SK-N-SH treated with all-trans-retinoic acid at 6 μM for 48 hours (cell line): Measurements from ENCODE around the gene FAAH2.
"Not testable (repeated sequence)": the region's sequence is repeated elsewhere in the genome, so short reads cannot be mapped to it uniquely, and the experiment has no call there.

Source experiments
- ATAC-seq: fragments of 200-7000 bp; cut with Tn5 transposase; 3 replicates; pipeline ENCODE4 v1.9.1; 2020; ENCODE audit warnings: mild to moderate bottlenecking, moderate library complexity
- ARNTL ChIP-seq: fragments of 450-650 bp; formaldehyde crosslinking; IDR thresholded peaks from 2 replicates; pipeline ENCODE4 v1.5.0; 2020; ENCODE audit warnings: low read depth, mild to moderate bottlenecking, moderate library complexity, borderline replicate concordance
- BACH2 ChIP-seq: fragments of 250-450 bp; sonication (Bioruptor Pico); IDR thresholded peaks from 2 replicates; pipeline ENCODE4 v1.9.0; 2021; ENCODE audit warnings: mild to moderate bottlenecking, borderline replicate concordance
- CREB5 ChIP-seq: fragments of 250-450 bp; sonication (Bioruptor Pico); IDR thresholded peaks from 2 replicates; pipeline ENCODE4 v1.5.1; 2020; ENCODE audit warnings: low read depth, mild to moderate bottlenecking, moderate library complexity
- CSRNP3 ChIP-seq: fragments of 250-450 bp; sonication (Bioruptor Pico); IDR thresholded peaks from 2 replicates; pipeline ENCODE4 v1.5.1; 2021; ENCODE audit warnings: mild to moderate bottlenecking, moderate library complexity
- ESRRG ChIP-seq: fragments of 250-450 bp; sonication (Bioruptor Pico); IDR thresholded peaks from 2 replicates; pipeline ENCODE4 v1.6.1; 2021; ENCODE audit warnings: mild to moderate bottlenecking
- GLIS3 ChIP-seq: fragments of 250-450 bp; sonication (Bioruptor Pico); IDR thresholded peaks from 2 replicates; pipeline ENCODE4 v1.5.0; 2020; ENCODE audit warnings: mild to moderate bottlenecking, moderate library complexity
- ISL1 ChIP-seq: fragments of 250-450 bp; sonication (Bioruptor Pico); IDR thresholded peaks from 2 replicates; pipeline ENCODE4 v2.1.2; 2022; ENCODE audit warnings: mild to moderate bottlenecking, moderate library complexity
- OSR1 ChIP-seq: fragments of 250-450 bp; sonication (Bioruptor Pico); IDR thresholded peaks from 2 replicates; pipeline ENCODE4 v1.8.0; 2022; ENCODE audit warnings: moderate library complexity, mild to moderate bottlenecking, inconsistent platforms
- PATZ1 ChIP-seq: fragments of 250-450 bp; sonication (Bioruptor Pico); IDR thresholded peaks from 2 replicates; pipeline ENCODE4 v1.8.0; 2020; ENCODE audit warnings: mild to moderate bottlenecking, moderate library complexity, borderline replicate concordance
- POU6F1 ChIP-seq: fragments of 250-450 bp; sonication (Bioruptor Pico); IDR thresholded peaks from 2 replicates; pipeline ENCODE4 v1.8.0; 2021; ENCODE audit warnings: low read depth, mild to moderate bottlenecking, moderate library complexity, borderline replicate concordance
- PPARA ChIP-seq: fragments of 250-450 bp; sonication (Bioruptor Pico); IDR thresholded peaks from 2 replicates; pipeline ENCODE4 v1.5.0; 2020; ENCODE audit warnings: mild to moderate bottlenecking, borderline replicate concordance
- RARB ChIP-seq: fragments of 250-450 bp; sonication (Bioruptor Pico); IDR thresholded peaks from 2 replicates; pipeline ENCODE4 v1.8.0; 2021; ENCODE audit warnings: mild to moderate bottlenecking, moderate library complexity
- SNAI2 ChIP-seq: fragments of 250-450 bp; sonication (Bioruptor Pico); IDR thresholded peaks from 2 replicates; pipeline ENCODE4 v1.5.0; 2020; ENCODE audit warnings: mild to moderate bottlenecking, moderate library complexity
- TCF4 ChIP-seq: fragments of 250-450 bp; sonication (Bioruptor Pico); IDR thresholded peaks from 2 replicates; pipeline ENCODE4 v1.8.0; 2021; ENCODE audit warnings: mild to moderate bottlenecking, moderate library complexity, borderline replicate concordance
- TOX ChIP-seq: fragments of 250-450 bp; sonication (Bioruptor Pico); IDR thresholded peaks from 2 replicates; pipeline ENCODE4 v1.8.0; 2021; ENCODE audit warnings: mild to moderate bottlenecking, moderate library complexity, borderline replicate concordance
- TSHZ2 ChIP-seq: fragments of 250-450 bp; sonication (Bioruptor Pico); IDR thresholded peaks from 2 replicates; pipeline ENCODE4 v1.5.0; 2020; ENCODE audit warnings: mild to moderate bottlenecking, moderate library complexity
- ZC3H10 ChIP-seq: fragments of 250-450 bp; sonication (Bioruptor Pico); IDR thresholded peaks from 2 replicates; pipeline ENCODE4 v1.5.1; 2021; ENCODE audit warnings: mild to moderate bottlenecking, moderate library complexity
- ZFP30 ChIP-seq: fragments of 450-650 bp; formaldehyde crosslinking; IDR thresholded peaks from 2 replicates; pipeline ENCODE4 v1.5.0; 2022; ENCODE audit warnings: mild to moderate bottlenecking, moderate library complexity
- ZNF565 ChIP-seq: fragments of 450-650 bp; formaldehyde crosslinking; conservative IDR thresholded peaks from 2 replicates; pipeline ENCODE4 v1.5.0; 2020; ENCODE audit warnings: low read depth, mild to moderate bottlenecking, moderate library complexity
- ZNF70 ChIP-seq: fragments of 450-650 bp; formaldehyde crosslinking; IDR thresholded peaks from 2 replicates; pipeline ENCODE4 v1.5.0; 2020; ENCODE audit warnings: mild to moderate bottlenecking, moderate library complexity
- ZNF8 ChIP-seq: fragments of 450-650 bp; formaldehyde crosslinking; IDR thresholded peaks from 2 replicates; pipeline ENCODE4 v1.5.0; 2020; ENCODE audit warnings: mild to moderate bottlenecking, moderate library complexity

FAAH2 gene

GRCh38 chrX:57313583-57314215 is 27.2 kb downstream of the FAAH2 start:
- ATAC-seq, result no peak
- no peak for TF ChIP-seq CSRNP3 (CRISPR knock-in tag)
- TF ChIP-seq ESRRG (CRISPR knock-in tag), result no peak
- TF ChIP-seq ZFP30 (CRISPR knock-in tag), result no peak
- TF ChIP-seq ZNF70 (CRISPR knock-in tag), result no peak
- TF ChIP-seq ZNF565 (CRISPR knock-in tag), result no peak
- no peak for TF ChIP-seq PATZ1 (CRISPR knock-in tag)
- no peak for TF ChIP-seq ISL1 (CRISPR knock-in tag)
- no peak for TF ChIP-seq GLIS3 (CRISPR knock-in tag)
- no peak for TF ChIP-seq OSR1
- TF ChIP-seq PPARA (CRISPR knock-in tag), result no peak
- TF ChIP-seq POU6F1 (CRISPR knock-in tag), result no peak
- TF ChIP-seq RARB (CRISPR knock-in tag), result no peak
- no peak for TF ChIP-seq BACH2 (CRISPR knock-in tag)
- TF ChIP-seq TOX, result no peak
- no peak for TF ChIP-seq ZC3H10 (CRISPR knock-in tag)

- TF ChIP-seq POU6F1 (CRISPR knock-in tag) (no peak), SNAI2 (CRISPR knock-in tag) (no peak), RARB (CRISPR knock-in tag) (no peak), ARNTL (CRISPR knock-in tag) (no peak), ZNF8 (CRISPR knock-in tag) (no peak), ISL1 (CRISPR knock-in tag) (no peak), PPARA (CRISPR knock-in tag) (no peak), ZFP30 (CRISPR knock-in tag) (no peak), TCF4 (CRISPR knock-in tag) (no peak)
- ATAC-seq, result no peak
Measured at GRCh38 chrX:57329008-57329407, 42.5 kb downstream of the FAAH2 start.

GRCh38 chrX:57335790-57336189 is 49.3 kb downstream of the FAAH2 start:
- not testable (repeated sequence) for ATAC-seq

GRCh38 chrX:57353472-57354132 is 67.1 kb downstream of the FAAH2 start:
- no peak for TF ChIP-seq PPARA (CRISPR knock-in tag)
- no peak for TF ChIP-seq ZNF565 (CRISPR knock-in tag)
- TF ChIP-seq TCF4 (CRISPR knock-in tag), result no peak
- TF ChIP-seq TSHZ2, result no peak
- no peak for TF ChIP-seq OSR1
- no peak for TF ChIP-seq GLIS3 (CRISPR knock-in tag)
- TF ChIP-seq CREB5 (CRISPR knock-in tag), result no peak
- no peak for TF ChIP-seq RARB (CRISPR knock-in tag)
- TF ChIP-seq, all 23 proteins: peak for 0
- no peak for ATAC-seq
